Femur (tissue), 1 donor: ENCODE data around the gene SMIM31.

Experiments
- DNase-seq: peaks from one replicate; pipeline ENCODE4 v3.0.0-alpha.2; 2017

The SMIM31 gene

DNA sequence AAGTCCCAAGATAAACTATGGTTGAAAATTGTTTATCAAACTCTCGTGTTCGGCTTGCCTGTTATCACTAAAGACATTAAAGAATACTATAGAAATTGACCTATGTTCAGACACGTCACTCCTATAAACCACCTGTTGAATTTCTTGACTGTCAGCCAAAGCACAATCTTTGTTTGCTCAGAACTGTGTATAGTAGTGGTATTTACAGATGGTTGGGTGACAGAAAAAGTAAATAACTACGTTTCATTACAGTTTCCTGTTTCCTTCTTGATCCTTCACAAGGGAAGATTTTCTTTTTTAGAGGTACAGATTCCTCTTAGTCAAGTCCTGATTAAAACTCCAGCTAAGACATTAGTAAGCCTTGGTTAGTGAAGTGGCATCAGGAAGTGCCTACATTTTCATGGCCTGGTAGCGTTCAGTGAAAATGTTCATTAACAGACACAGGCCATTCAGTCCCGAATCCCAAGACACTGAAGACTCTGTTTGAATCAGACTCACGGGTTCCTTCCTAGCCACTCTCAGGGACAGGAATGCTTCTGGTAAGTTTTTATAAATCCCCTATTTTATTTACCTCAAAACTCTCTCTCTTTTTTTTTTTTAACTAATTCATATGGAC, at the start of gene SMIM31:
Gene SMIM31, plus strand, starts transcription at position 259 of the 616 bp plus-strand sequence. CDS start 16,313 bp downstream, outside the sequence.
- DNase-seq, result no peak

DNA sequence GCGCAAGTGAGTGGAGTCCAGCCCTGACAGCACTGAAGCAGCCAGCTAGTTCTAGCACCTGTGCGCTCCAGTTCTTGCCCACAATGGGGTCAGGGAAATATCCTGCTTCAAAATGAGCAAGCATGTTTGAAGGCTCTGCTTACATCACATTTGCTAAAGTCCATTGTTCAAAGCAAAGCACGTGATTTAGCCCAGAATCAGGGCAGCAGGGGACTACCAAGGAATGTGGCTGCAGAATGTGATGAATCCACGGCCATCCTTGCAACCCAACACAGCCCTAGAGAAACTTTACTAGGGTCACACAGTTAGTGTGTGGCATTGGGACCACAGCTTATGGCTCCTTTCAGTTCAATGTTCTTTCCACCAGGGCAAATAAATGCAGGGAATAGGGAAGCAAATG, 47.3 kb upstream of the SMIM31 start:
- DNase-seq, result no peak

DNA sequence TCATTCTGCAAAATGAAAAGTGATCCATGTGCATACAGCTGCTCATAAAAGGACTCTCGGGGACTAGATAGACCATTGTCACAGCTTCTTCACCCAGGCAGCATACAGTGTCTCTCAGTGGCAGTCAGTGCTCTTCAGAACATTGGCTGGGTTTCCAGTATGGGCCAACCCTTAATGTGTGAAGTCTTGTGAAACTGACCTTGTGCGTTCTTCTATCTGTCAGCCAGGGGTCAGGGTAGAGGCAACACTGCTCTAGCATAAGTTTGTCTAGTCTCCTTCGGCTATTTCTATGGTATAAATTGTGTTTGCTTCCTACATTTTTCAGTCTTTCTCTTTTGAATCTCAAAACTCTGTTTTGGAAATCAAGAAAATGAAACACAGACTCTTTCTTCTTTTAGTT, 37.0 kb upstream of the SMIM31 start:
- DNase-seq, result no peak

DNA sequence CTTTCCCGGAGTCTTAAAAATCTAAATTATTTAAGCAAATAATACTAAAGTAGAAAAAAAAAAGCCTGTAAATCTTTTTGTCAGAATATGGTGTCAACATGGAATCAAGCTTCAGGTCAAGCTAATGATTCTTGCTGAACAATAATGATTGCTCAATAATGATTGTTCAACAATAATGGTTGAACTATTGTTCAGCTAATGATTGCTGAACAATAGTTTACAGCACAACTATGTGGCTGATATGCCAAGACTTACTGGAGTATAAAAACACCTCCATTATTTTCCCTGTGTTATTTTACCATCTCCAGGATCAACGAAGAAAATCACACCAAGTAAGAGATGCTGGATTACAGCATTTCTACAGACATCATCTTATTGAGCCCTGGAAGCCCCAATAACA, 35.1 kb upstream of the SMIM31 start:
- DNase-seq, result no peak

DNA sequence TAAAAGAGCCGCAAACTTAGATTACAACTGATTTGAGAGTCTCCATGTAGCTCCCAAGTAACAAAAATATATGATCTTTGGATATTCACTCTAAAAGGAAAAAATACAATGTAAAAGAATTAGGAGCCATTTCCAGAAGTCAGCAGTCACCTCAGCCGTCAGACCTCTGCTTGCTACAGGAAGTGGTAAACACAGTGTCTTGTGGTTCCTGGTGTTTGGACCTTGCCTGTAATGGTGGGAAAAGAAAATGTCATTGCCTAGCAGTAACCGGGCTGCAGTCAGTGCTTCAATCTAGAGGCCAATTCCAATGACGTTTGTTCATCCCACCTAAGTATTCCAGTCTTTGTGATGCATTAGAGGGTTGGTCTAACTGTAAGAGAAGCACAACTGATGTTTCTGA, 28.9 kb upstream of the SMIM31 start:
- DNase-seq, result no peak

DNA sequence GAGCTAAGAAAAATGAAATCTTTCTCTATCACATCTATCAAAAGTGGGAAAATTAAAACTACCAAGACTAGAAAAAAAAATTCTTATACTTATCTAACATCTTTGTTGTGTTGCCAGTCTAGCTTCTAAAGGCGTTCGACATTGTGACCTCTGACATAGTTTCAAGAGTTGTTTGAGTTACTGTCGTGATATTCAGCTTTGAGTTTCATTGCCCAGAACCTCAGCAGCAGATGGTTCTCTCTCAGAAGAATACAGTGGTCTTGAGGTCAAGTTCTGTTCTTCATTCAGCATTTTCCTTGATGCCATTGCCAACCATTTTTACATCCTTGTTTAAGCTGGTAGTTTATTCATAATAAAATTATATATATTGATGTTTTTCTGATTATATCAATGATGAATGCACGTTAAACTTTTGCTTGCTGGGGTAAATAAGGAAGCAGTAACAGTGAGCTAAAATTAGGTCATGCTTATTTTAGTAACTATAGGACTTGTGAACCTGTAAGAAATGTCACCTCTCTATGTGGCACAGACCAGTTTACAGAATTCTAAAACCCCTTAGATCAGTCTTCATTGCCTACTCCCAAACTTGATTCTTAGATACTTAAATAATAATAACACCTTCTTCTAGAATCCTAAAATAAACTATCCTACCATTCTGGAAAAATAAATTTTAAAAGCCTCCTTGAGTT, 23.1 kb upstream of the SMIM31 start:
- no peak for DNase-seq

DNA sequence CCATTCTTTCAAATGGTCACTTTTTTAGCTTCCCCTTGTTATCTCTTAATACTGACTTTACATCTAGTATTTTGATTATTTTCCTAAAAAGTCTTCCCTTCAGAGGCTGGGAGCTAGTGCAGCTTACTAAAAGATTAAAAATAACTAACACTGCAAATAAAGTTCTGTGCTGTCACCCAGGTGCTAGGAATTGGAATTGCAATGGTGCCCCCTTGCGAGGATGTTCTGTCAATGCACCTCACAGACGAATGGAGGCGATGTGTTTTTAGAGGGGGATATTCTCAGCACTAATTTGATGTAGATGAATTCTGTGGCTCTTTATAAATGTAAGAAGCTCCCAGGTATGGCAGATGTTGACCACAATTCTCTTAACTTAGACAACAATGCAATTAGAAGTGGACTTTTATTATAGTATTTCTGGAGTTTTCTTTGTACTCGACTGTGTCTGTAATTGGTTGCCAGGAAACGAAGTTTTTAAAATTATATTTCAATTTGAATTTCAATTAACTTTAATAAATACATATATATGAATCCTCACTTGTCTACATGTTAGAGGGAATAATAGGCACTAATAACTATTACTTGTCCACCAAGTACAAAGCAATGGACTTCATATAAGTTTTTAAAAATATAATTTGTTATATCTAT, 22.0 kb upstream of the SMIM31 start:
- DNase-seq, result peak; percentile 69

DNA sequence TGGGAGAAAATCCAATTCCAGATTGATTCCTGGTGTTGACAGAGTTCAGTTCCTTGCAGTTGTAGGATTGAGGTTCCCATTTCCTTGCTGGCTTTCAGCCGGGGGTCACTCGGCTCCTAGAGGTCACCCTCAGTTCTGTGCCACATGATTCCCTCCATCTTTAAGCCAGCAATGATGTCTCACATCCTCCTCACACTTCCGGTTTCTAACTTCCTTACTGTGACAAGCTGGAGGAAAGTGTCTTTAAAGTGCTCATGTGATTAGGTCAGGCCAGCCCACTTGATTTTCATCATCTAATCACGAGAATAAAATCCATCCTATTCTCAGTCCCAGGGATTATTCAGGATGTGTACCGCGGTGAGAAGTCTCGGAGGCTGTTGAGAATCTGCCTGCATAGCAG, 19.4 kb upstream of the SMIM31 start:
- DNase-seq, result no peak

DNA sequence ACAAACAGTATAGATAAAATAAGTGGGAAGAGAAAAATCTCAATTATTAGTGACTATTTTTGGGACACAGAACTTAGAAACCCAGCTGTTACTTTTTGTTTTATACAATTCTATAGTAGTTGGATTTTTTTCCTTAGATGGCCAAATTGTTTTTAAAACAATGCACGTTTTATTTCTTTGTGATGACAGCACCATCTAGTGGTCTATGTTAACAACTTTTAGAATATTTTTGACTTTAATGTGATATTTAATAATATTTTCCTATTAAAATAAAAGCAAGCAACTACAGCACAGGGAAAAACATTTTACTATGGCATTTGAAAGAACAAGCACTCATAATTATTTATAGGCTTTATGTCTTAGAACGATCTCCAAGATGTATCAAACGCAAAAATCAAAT, 5.6 kb upstream of the SMIM31 start:
- no peak for DNase-seq

DNA sequence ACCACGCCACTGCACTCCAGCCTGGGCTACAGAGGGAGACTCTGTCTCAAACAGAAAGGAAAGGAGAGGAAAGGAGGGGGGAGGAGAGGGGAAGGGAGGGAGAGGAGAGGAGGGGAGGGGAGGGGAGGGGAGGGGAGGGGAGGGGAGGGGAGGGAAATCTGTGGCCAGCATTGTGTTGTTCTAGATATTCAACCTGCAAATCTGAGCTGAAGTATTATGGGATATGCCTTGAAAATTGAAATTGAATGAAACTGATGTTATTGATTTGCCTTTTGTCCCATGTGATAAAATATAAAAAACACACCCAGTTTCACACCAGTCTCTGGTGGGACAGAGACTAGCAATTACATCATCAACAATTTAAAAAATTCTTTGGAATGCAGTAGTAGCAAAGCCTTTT, 1.5 kb downstream of the SMIM31 start:
- DNase-seq, result no peak

DNA sequence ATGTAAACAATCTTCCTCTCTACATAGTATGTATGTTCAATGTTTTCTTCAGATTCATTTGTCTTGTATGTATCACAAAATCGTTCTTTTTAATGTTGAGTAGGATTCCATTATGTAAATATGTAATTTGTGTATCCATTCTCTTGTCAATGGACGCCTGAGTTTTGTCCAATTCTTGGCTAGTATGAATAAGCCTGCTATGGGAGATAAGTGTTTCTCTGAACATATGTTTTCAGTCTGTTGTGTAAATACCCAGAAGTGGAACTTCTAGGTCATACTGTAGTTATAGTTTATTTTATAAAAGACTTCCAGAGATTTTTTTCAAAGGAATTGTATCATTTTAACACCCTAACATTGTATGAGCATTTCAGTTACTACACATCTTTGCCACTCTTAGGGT, 2.8 kb downstream of the SMIM31 start:
- no peak for DNase-seq

DNA sequence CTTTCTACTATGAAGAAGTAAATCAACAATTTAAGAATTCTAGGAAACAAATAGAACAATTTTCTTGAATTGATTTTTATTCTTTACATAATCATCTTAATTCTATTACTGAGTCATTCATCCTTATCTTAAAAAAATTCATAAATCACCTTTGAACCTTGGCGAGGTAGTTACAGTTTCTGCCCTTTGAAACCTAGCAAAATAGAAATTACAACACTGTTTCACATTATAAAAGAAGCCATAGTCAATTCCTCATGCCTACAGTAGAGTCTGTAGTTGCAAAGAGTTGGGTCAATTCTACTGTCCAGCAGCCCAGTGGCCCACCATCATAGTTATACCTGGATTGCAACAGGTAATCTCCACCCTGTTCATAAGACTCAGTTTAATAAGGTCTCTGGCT, 7.3 kb downstream of the SMIM31 start:
- DNase-seq, result no peak

DNA sequence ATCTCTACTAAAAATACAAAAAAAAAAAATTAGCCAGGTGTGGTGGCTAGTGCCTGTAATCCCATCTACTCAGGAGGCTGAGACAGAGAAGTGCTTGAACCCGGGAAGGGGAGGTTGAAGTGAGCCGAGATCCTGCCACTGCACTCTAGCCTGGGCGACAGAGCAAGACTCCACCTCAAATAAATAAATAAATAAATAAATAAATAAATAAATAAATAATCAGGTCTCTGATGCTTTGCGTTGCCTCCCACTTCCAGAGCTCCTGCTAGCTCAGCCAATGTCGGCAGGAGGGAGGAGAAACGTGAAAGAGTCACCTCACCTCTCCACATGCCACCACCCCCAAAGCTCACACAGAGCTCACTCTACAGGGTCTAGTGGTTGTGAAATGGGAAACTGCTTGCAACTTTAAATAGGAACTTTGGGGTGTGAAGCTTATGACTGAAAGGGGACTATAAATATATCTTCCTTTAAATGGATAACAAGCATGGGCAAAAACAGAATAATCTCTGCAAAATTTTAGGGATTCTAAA, 7.9 kb downstream of the SMIM31 start:
- no peak for DNase-seq

DNA sequence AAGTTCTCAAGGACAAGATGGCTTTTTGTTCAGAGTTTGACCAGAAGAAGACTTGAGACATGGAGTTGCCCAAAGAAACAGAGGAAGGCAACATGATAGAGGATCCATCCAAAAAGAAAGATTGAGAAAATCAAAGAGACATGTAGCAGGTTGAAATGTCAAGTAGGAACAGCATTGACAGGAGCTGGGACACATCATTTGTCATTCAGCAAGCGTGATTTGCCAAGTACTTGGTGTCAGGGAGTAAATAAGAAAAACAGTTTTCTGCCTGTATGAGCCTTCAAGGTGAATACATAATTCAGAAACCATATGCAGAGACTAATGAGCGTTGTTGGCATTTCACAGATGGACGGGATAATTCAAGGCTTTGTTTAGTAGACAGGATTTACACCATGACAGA, 11.2 kb downstream of the SMIM31 start:
- DNase-seq, result no peak

DNA sequence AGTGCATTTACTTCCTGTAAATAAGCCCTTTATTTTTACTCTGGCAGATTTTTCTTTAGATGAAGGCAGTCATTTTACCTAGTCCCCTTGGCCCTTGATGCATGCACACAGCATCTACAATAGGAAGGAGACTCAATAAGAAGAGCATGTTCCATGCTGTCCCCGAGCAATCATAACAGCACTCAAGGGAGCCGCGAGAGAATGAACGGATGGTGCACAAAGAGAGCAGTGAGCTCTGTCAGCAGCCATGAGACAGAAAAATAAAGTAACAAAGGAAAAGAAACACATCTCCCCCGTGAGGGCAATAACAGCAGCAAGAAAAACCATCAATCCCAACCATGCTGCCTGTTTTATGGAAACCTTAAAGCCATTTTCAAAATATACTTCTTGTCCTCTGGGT, 11.9 kb downstream of the SMIM31 start:
- DNase-seq, result no peak

DNA sequence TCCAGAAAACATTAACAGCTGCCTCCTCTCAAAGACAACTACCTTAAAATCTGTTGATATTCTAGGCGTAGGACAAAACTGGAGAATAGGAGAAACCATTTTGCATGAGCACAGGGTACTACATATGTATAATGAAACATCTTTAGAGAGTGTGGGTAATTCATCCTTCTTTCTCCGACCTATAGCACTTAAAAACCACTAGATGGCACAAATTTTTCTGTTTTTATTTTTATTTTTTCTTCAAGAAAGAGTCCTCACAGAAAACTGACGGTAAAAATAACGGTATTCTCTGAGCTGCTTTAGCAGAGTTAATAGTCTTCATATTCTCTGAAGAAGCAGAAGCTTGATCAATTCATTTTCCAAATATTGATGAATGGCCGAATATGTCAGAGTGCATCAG, 14.6 kb downstream of the SMIM31 start:
- DNase-seq, result no peak

DNA sequence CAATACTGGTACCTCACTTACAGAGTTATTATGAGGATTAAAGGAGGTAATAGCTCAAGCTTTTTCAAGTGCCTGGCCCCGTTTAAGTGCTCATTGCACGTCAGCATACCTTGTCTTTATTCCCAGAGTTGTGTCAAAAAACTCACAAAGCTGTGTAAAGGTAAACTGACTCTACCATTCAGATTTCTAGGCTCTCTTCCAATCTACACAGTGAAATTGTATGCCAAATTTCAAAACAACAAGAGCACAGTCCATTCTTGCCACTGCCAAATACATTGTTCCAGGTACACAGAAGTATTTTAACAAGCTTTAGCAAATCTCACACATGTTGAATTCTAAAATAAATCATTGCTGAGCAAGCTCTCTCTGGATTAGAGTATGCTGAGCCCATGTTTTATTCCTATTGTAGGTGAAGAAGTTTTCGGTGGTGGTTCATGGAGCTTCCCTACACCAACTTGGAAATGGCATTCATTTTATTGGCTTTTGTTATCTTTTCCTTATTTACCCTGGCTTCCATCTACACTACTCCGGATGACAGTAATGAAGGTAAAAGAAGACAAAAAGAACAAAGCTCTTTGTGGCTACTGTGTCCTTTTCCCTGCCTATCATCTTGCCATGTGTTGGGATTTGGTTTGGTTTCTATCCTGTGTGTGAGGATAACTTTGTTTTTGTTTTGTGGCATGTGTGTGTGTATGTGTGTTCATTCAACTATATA, 16.2 kb downstream of the SMIM31 start:
- DNase-seq, result no peak

DNA sequence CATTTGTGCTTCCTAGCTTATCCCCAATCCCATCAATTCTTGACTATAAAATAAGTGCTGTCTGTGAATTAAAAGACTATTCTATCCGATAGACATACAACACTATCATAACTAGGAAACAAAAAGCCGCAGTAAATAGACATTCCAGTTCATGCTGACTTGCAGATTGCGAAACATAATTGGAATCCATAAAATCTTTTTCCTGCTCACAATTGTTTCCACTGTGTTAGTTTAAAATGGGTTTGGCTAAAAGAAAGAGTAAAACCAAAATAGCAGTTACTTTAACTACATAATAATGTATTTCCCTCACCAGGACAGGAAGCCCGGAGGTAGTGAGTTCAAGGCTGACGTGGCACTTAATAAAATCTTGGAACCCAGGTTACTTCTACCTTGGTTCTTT, 17.2 kb downstream of the SMIM31 start:
- DNase-seq, result no peak

DNA sequence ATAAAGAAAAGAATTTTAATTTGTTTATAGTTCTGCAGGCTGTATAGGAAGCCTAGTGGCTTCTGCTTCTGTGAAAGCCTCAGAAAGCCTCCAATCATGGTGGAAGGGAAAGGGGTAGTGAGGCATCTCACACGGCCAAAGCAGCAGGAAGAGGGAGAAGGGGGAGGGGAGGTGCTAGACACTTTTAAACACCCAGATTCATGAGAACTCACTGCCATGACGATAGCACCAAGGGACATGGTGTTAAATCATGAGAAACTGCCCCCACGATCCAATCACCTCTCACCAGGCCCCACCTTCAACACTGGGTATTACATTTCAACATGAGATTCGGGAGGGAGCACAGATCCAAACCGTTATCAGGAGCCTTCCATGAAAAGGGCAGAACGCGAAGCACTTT, 18.1 kb downstream of the SMIM31 start:
- DNase-seq, result no peak

DNA sequence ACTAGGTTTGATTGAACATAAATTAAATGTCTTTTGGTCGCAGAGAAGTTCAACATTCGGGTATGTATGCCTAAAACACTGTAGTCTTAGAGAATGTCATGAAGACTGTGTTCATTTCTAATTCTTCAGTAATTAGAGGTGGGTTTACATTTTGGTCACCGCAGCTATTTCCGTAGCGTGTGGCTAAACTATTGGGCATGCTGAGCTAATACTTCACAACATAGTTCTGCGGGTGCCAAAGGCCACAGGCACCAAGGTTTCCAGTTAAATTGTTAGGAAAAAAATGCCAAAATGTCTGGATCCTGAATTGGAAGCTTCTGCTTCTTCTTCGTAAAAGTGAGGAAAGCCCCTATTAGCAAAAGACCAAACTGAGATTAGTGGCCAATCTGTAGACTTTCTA, 25.1 kb downstream of the SMIM31 start:
- peak; percentile 36 for DNase-seq

DNA sequence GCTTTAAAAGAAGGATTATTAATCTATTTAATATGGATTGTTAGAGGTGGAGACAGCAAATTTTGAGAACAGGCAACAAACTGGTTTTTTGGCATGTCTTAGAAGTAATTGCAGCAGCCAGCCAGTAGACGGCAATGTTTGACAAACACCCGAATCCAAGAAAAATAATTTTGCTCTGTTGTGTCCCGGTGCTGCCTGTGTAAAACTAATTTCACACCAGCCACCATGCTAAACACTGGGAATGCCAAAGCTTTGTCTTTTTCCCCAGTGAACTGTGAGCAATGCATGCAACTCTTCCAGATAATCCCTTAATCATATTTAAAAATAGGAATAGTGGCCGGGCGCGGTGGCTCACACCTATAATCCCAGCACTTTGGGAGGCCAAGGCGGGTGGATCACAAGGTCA, 25.9 kb downstream of the SMIM31 start:
- peak; percentile 40 for DNase-seq

DNA sequence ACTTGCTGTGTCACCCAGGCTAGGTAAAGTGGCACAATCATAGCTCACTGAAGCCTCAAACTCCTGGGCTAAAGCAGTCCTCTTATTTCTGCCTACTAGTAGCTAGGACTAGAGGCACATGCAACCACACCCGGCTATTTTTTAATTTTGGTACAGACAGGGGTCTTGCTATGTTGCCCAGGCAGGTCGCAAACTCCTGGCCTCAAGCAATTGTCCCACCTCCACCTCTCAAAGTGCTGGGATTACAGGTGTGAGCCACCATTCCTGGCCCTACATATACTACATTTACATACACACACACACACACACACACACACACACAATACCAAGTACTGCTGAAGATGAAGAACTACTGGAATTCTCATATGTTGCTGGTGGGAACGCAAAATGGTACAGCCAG, 26.9 kb downstream of the SMIM31 start:
- no peak for DNase-seq

DNA sequence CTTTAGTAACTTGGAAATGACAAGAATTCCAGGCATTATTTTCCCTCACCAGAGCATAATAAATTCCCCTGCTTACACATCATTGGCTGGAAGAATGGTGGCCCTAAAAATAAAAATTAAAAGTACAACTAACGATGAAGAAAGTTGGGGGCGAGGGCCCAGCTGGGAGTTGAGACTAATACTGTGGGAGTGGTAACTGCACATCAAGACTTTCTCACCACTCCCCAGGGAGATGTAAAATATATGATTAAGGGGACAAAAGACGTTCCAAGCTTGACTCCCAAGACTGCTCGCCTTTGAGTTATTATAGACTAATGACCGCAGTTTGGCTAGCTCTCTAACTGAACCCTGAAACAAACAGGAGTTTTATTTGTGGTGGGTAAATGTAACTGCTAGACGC, 30.0 kb downstream of the SMIM31 start:
- DNase-seq, result no peak

DNA sequence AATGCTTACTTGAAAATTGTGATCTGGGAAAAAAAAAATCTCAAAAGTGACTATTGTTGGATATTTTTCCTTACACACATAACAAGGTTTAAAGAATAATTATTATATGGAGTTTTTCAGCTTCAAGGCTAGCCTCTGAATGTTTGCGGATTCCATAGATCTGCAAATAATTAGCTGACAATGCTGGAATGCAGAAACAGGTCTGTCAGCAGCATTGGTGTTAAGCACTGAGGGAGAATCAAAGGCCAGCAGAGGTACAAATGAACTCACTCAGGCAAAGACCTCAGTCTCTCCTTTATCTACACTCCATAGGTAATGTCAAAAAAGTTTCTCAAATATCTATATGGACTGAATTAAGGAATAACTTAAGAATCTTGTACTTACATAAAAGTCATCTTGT, 35.1 kb downstream of the SMIM31 start:
- DNase-seq, result no peak
